GM21447 (cell line): ENCODE results near the gene PRKCG.
"Not testable (repeated sequence)": the region's sequence is repeated elsewhere in the genome, so short reads cannot be mapped to it uniquely, and the experiment has no call there.

Experiments used
- ATAC-seq: cut with Tn5 transposase; IDR thresholded peaks from one replicate; pipeline ENCODE4 v1.9.1; 2021; ENCODE audit not compliant: unreplicated experiment

PRKCG gene

DNA sequence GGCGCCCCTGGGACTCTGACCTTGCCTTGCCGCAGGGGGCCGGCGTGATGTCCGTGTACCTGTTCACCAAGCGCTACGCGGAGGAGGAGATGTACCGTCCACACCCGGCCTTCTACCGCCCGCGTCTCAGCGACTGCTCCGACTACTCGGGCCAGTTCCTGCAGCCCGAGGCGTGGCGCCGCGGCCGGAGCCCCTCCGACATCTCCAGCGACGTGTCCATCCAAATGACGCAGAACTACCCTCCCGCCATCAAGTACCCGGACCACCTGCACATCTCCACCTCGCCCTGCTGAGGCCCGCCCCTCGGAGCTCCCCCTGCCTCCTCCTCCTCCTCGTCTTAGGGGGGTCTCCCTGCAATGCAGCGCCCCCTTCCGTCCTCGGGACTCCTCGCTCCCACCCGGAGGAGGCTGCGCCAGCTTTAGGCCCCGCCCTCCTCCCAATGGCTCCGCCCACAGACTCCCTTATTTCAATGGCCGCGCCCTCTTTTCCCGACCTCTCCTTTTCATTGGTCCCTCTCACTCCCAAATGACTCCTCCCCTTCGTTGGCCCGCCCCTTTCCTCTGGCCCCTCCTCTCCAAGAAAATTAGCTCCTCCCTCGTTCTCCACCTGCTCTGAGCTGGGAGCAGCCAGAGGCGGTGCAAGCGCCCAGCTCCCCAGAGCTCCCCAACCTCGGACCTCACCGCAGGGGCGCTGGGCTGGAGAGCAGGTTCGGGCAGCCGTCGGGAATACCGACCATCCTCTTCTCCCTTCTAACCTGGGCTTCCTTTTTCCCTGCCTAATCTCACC lies 60.2 kb downstream of the PRKCG start:
- no peak for ATAC-seq

DNA sequence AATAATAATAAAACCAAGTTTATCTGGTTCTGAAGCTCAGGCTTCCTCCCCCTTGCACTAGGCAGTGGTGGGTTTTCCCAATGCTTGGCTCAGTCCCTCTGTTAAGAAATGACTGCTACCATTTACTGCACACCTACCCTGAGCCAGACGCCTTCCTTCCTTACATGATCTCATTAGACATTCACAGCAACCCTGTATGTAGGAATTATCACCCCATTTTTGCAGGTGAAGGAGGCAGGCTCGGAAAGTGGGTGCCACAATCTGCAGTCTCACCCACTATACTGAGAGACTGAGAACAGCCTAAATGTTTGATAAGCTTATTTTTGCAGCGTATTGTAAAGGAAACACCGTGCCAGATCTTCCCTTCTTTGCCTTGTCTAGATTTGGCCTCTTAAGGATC lies 62.4 kb downstream of the PRKCG start:
- ATAC-seq = no peak

DNA sequence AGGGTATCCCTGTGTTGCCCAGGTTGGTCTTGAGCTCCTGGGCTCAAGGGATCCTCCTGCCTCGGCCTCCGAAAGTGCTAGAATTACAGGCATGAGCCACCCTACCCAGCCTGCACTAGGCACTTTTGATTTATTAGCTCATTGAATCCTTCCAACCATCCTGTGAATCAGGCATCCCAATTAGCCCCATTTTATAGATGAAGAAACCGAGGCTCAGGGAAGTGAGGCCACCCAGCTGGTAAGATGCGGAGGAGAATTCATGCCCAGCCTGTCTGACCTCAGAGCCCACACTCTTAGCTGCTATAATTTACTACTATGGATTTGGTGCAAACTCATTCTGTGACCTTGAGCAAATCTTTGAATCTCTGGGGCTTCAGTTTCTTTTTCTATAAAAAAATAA lies 62.9 kb downstream of the PRKCG start:
- ATAC-seq = no peak

DNA sequence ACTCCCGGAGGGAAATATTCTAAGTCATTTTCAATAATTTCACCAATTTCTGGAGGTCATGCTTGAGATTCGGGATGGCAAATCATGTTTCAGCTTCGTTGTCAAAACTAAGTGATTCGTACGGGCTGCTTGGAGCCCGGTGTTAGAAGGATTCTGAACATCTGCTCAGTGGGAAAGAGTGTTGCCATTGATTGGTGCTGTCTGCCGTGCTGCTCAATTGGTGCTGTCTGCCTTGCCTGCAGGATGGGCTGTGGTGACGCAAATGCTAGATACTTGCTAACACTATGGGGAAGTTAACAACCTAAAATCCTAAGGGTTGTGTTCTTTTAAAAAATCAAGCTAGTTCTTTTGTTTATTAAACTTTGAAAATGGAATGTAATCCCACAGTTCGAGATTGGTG lies 63.4 kb downstream of the PRKCG start:
- ATAC-seq = no peak

DNA sequence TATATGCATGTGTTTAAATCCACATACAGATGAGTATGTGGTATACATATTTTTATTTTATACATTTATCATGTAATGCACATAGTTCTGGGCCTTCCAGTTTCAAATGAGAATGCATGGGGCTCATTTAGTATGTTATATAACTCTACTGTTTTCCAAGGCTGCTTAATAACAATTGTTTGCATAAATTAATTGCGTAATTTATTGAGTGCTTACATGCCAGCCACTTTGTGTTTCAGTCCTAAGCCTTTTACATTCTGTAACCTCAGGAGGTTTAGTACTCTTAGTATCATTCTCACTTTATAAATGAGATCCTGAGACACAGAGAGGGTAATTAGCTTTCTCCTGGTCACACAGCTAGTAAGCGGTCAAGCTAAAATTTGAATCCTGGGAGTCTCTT lies 64.0 kb downstream of the PRKCG start:
- ATAC-seq = no peak

DNA sequence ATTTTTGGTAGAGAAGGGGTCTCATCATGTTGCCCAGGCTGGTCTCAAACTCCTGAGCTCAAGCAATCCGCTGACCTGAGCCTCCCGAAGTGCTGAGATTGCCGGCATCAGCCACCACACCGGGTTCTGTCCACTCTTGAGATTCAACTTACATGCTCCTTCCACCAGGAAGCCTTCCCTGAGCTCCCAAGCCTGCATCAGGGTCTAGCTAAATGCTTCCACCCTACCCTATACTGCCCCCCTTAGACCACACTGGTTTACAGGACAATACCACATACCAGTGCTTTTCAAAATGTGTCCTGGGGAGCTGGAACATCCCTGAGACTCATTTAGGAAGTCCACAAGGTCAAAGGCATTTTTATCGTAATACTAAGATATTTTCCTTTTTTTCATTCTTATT lies 65.6 kb downstream of the PRKCG start:
- no peak for ATAC-seq

DNA sequence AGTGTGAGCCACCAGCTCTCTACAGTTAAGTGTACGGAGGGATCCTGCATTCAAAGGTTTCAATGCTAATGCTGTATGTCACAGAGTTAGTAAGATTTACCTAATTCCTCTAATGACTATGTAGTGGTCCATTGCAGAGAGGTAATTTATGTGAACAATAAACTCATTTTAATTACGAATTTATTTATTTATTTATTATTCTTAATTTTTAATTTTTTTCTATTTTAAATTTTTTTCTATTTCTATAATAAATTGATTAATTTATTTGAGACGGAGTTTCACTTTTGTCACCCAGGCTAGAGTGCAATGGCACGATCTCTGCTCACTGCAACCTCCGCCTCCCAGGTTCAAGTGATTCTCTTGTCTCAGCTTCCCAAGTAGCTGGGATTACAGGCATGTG lies 66.6 kb downstream of the PRKCG start:
- not testable (repeated sequence) for ATAC-seq

DNA sequence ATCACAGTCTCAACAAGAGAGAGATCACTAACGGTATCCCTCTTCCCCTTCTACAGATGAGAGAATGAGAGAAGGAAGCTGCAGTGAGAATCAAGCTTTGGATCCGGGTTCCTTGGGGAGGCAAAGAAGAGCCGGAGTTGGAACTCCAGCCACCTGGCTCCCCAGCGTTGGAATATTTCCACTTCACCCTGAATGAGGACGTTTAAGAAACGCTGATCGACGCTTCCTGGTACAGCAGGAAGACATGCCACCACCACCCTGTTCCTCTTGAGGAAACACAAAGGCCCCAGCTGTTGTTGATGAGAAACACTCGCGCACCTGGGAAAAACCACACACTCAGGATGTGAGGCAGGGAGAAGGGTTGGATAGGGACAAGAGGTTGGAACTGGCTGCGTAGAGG lies 69.4 kb downstream of the PRKCG start:
- ATAC-seq = no peak

DNA sequence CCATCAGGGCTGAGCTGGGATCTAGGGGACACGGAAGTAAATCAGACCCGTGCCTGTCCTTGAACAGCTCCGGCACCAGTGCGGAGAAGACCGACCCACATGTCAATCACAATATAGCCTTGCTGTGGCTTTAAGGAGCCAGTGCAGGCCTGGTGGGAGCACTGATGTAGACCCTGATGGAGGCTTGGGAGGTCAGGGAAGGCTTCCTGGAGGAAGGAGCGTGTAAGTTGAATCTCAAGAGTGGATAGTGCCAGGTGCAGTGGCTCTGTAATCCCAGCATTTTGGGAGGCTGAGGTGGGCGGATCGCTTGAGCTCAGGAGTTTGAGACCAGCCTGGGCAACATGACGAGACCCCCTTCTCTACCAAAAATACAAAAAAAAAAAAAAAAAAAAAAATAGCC lies 70.0 kb downstream of the PRKCG start:
- no peak for ATAC-seq

DNA sequence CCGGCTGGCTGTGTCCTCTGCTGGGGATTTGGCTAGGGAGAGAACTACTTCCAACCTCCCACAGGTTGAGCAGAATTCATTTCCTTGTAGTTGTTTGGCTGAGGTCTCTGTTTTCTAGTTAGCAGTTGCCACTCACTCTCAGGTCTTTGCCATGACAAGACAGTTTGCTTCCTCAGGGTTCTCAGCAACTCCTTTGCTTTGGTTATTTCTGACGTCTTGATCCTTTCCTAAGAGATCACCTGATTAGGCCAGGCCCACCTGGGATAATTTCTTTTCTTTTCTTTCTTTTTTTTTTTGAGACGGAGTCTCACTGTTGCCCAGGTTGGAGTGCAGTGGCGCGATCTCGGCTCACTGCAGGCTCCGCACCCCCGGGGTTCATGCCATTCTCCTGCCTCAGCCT lies 71.4 kb downstream of the PRKCG start:
- ATAC-seq = no peak
